Type B pancreatic cell (in vitro differentiated cells): ENCODE measurements around the gene NAT9. TPM values are rescaled to one million over a fixed set of nuclear protein-coding genes. Genes with fewer than 3 reads are reported as not detected.

ENCODE experiments used
- DNase-seq: peaks from one replicate; pipeline ENCODE4 v3.0.0; 2021; ENCODE audit warnings: mixed read lengths; ENCODE audit not compliant: unreplicated experiment; ENCODE audit errors: extremely low spot score
- H3K27ac Mint-ChIP-seq: 2 replicates; pipeline ENCODE4 v1.8.0; 2021; ENCODE audit warnings: mild to moderate bottlenecking, mixed read lengths
- H3K27me3 Mint-ChIP-seq: 2 replicates; pipeline ENCODE4 v1.8.0; 2021; ENCODE audit warnings: mixed read lengths
- H3K36me3 Mint-ChIP-seq: 2 replicates; pipeline ENCODE4 v1.8.0; 2021; ENCODE audit warnings: mixed read lengths
- H3K4me1 Mint-ChIP-seq: one replicate; pipeline ENCODE4 v1.8.0; 2021; ENCODE audit warnings: mixed read lengths; ENCODE audit not compliant: unreplicated experiment
- H3K4me3 Mint-ChIP-seq: 2 replicates; pipeline ENCODE4 v1.8.0; 2021; ENCODE audit warnings: mild to moderate bottlenecking, mixed read lengths
- H3K9me3 Mint-ChIP-seq: 2 replicates; pipeline ENCODE4 v1.8.0; 2021; ENCODE audit warnings: mixed read lengths
- total RNA-seq: library from RNA; stranded (reverse); gene quantifications from 2 replicates; pipeline ENCODE4 v1.2.1, GENCODE V29; 2021; ENCODE audit warnings: low replicate concordance
- TF ChIP-seq, protein P1 (sequence below): fragments of 200-600 bp; sonication (generic); conservative IDR thresholded peaks from 2 replicates; pipeline ENCODE4 v1.5.0; 2021; ENCODE audit warnings: antibody characterized with exemption, mild to moderate bottlenecking

NAT9 gene
- total RNA-seq, 1 donor from 2014 or later: 67.2 TPM

DNA sequence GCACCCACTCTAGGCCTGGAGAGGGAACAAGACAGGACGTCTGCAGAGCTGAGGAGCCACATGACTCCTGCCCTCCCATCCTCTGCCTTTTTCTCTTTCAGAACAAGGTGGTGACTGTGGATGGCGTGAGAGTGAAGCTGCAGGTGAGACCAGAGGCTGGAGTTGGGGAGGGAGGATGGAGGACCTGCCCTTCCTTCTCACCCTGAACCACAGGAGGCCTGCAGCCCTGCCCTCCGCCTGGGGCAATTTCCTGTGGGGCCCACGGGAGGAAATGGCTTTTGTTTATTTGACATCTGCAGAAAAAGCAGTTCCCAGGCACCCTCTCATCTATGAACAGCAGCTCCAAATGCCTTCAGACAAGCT is 34.0 kb downstream of the NAT9 start:
- no peak for DNase-seq
- Mint-ChIP-seq H3K9me3 (no peaks in the 10 kb centered on the region), H3K27me3 (peaks cover 26% of the 10 kb centered on the region), H3K27ac (no peak overlapping the region), H3K4me1 (peaks cover 12% of the 10 kb centered on the region), H3K4me3 (no peak overlapping the region), H3K36me3 (no peaks in the 10 kb centered on the region)
- TF ChIP-seq, protein P1, sequence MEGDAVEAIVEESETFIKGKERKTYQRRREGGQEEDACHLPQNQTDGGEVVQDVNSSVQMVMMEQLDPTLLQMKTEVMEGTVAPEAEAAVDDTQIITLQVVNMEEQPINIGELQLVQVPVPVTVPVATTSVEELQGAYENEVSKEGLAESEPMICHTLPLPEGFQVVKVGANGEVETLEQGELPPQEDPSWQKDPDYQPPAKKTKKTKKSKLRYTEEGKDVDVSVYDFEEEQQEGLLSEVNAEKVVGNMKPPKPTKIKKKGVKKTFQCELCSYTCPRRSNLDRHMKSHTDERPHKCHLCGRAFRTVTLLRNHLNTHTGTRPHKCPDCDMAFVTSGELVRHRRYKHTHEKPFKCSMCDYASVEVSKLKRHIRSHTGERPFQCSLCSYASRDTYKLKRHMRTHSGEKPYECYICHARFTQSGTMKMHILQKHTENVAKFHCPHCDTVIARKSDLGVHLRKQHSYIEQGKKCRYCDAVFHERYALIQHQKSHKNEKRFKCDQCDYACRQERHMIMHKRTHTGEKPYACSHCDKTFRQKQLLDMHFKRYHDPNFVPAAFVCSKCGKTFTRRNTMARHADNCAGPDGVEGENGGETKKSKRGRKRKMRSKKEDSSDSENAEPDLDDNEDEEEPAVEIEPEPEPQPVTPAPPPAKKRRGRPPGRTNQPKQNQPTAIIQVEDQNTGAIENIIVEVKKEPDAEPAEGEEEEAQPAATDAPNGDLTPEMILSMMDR: no peak

DNA sequence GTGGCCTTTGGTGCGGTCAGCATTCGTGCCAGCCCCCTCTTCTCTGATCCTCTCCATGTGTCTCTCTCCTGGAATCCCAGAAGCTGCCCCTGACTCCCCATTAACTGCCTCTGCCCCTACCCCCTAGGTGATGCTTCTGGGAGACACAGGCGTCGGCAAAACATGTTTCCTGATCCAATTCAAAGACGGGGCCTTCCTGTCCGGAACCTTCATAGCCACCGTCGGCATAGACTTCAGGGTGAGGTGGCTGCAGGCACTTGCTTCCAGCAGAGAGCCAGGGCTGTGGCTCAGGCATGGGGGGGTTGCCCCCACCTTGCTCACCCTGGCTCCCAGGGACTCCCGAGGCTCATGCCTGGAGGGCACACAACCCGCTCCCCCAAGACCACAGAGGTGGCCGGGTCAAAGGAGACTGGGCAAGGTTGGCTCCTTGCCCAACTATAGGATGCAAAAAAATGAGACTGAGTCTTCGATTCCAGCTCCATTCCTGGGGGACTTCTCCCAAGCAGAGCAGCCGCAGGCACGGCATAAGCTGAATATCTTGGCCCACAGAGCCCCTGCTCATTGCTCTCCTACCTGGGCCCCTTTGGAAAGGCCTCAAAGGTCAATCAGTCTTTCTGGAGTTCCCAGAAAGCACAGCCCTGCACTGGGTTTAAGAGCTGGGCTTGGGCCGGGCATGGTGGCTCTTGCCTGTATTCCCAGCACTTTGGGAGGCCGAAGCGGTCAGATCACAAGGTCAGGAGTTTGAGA is 35.3 kb downstream of the NAT9 start:
- H3K27me3 Mint-ChIP-seq: peaks cover 33% of the 10 kb centered on the region
- H3K4me3 Mint-ChIP-seq: no peak overlapping the region
- no peak overlapping the region for H3K27ac Mint-ChIP-seq
- H3K4me1 Mint-ChIP-seq: peaks cover 11% of the 10 kb centered on the region
- TF ChIP-seq, protein P1: no peak
- no peaks in the 10 kb centered on the region for H3K36me3 Mint-ChIP-seq
- no peaks in the 10 kb centered on the region for H3K9me3 Mint-ChIP-seq
- DNase-seq: no peak

DNA sequence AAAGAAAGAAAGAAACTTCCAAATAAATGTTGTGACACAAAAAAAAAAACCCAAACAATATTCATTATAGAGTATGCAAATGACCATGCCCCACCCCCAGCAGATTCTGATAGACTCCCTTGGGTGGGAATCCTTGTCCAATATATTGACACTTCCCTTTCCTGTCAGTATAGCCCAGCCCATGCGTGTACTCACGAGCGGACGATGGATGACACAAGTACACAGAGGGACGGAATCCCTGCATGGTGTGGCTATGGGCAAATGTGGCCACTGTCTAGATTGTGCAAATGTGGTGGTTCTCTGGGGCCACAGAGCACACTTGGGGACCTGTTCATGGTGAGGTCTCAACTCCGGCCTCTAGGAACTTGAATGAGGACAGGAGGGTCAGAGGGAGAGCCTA is 36.0 kb downstream of the NAT9 start:
- Mint-ChIP-seq H3K9me3 (no peaks in the 10 kb centered on the region), H3K4me1 (peaks cover 11% of the 10 kb centered on the region), H3K4me3 (no peak overlapping the region), H3K27me3 (peaks cover 37% of the 10 kb centered on the region), H3K36me3 (no peaks in the 10 kb centered on the region), H3K27ac (no peak overlapping the region)
- no peak for DNase-seq
- TF ChIP-seq, protein P1: no peak

DNA sequence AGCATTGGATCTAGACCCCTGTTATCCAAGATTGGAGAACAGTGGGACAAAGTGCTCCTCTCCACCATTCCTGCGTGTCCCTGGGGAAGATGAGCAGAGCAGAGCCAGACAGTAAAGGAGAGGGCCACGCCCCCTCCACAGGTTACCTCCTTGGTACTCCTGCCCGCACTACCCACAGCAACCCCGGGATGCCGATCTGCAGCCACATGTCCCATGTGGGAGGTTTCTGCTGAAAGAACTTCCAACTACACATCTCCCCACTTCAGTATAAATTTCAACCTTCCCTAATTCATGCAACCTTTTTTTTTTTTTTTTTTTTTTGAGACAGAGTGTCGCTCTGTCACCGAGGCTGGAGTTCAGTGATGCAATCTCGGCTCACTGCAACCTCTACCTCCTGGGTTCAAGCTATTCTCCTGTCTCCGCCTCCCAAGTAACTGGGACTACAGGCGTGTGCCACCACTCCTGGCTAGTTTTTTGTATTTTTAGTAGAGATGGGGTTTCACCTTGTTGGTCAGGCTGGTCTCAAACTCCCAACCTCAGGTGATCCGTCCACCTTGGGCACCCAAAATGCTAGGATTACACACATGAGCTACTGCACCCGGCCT is 36.8 kb downstream of the NAT9 start:
- H3K36me3 Mint-ChIP-seq: no peaks in the 10 kb centered on the region
- peaks cover 37% of the 10 kb centered on the region for H3K27me3 Mint-ChIP-seq
- H3K27ac Mint-ChIP-seq: peak overlapping the region; percentile 57
- no peak overlapping the region for H3K4me3 Mint-ChIP-seq
- TF ChIP-seq, protein P1: no peak
- DNase-seq: no peak
- H3K9me3 Mint-ChIP-seq: no peaks in the 10 kb centered on the region
- peaks cover 11% of the 10 kb centered on the region for H3K4me1 Mint-ChIP-seq

DNA sequence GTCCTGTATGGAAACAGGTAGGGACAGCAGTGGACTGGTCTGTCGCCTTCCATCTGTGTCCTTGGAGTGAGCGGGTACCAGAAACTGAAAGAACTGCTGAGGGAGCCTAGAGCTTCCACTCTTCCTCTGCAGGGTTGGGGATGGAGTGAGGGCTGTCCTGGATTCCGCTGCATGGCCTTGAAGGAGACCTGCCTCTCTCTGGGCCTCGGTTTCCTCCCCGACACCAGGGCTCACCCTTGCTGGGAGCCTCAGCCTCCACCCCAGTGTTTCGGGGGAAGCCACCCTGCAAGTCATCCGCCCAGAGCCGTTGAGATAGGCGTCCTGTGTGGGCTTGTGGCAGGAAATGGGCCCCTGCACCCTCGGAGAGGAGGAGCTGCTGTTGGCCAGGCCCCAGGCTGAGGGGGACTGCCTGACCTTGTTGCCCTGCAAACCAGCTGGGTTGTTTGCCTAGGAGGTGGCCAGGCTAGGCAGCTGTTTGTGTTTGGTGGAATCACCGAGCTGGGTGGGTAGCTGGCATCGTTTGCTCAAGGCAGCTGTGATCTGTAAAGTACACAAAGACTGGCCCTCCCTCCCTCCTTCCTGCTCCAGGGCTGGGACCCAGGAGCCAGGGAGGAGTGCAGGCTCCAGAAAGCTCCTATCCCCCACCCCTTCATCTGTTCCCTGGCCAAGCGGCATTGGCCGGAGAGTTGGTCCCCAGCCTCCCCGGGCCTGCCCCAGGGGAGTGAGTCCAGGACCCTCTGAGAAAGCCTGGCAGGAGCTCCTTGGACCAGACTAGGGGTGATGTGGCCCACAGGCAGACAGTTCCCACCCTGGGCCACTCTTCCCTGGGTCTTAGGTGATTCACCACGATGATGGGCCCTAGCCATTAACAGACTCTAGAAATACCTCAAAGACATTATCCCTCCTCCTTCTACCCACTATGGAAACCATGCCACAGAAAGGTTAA is 37.8 kb downstream of the NAT9 start:
- H3K4me1 Mint-ChIP-seq: peaks cover 11% of the 10 kb centered on the region

More for the DNA sequence above, 37.8 kb downstream of the NAT9 start:
- Mint-ChIP-seq H3K36me3 (no peaks in the 10 kb centered on the region), H3K4me3 (peak overlapping the region; percentile 76), H3K27ac (peak overlapping the region; percentile 57), H3K9me3 (no peaks in the 10 kb centered on the region), H3K27me3 (peaks cover 35% of the 10 kb centered on the region)
- no peak for DNase-seq
- TF ChIP-seq, protein P1: no peak
